MM.1S (cell line): ENCODE data around the gene CYSRT1.

Experiments used
- DNase-seq: peaks from one replicate; pipeline ENCODE4 v3.0.0-alpha.2; 2015
- H2AFZ ChIP-seq: fragments of 300-600 bp; sonication (generic); 2 replicates; pipeline ENCODE4 v1.6.0; 2016; ENCODE audit warnings: antibody characterized with exemption, low read length
- H3F3A ChIP-seq: fragments of 300-600 bp; sonication (generic); 2 replicates; pipeline ENCODE4 v1.6.1; 2016; ENCODE audit warnings: mild to moderate bottlenecking, antibody characterized with exemption, low read length, moderate library complexity, mixed read lengths; ENCODE audit not compliant: insufficient read depth
- H3K27ac ChIP-seq: fragments of 300-600 bp; sonication (generic); 2 replicates; pipeline ENCODE4 v1.5.1; 2016; ENCODE audit warnings: mild to moderate bottlenecking, low read length
- H3K27me3 ChIP-seq: fragments of 300-600 bp; sonication (generic); replicated peaks from 2 replicates; pipeline ENCODE4 v1.6.0; 2016; ENCODE audit warnings: low read length; ENCODE audit not compliant: insufficient read depth
- H3K36me3 ChIP-seq: fragments of 300-600 bp; sonication (generic); replicated peaks from 2 replicates; pipeline ENCODE4 v1.6.1; 2016; ENCODE audit warnings: mild to moderate bottlenecking, low read length, mixed read lengths; ENCODE audit not compliant: insufficient read depth
- H3K4me1 ChIP-seq: fragments of 300-600 bp; sonication (generic); 2 replicates; pipeline ENCODE4 v1.6.1; 2016; ENCODE audit warnings: low read length, mixed read lengths
- H3K4me2 ChIP-seq: fragments of 300-600 bp; sonication (generic); 2 replicates; pipeline ENCODE4 v1.6.0; 2016; ENCODE audit warnings: low read depth, low read length
- H3K4me3 ChIP-seq: fragments of 300-600 bp; sonication (generic); 2 replicates; pipeline ENCODE4 v1.5.1; 2016; ENCODE audit warnings: low read length, mixed read lengths
- H3K79me2 ChIP-seq: fragments of 300-600 bp; sonication (generic); 2 replicates; pipeline ENCODE4 v1.6.1; 2016; ENCODE audit warnings: mixed run types, low read length, mixed read lengths
- H3K9ac ChIP-seq: fragments of 300-600 bp; sonication (generic); 2 replicates; pipeline ENCODE4 v1.6.1; 2016; ENCODE audit warnings: low read length, mixed read lengths
- H3K9me2 ChIP-seq: fragments of 300-600 bp; sonication (generic); replicated peaks from 2 replicates; pipeline ENCODE4 v1.6.1; 2016; ENCODE audit warnings: mild to moderate bottlenecking, low read length, mixed read lengths; ENCODE audit not compliant: insufficient read depth
- H3K9me3 ChIP-seq: fragments of 300-600 bp; sonication (generic); replicated peaks from 2 replicates; pipeline ENCODE4 v1.6.1; 2016; ENCODE audit warnings: mild to moderate bottlenecking, low read length, mixed read lengths; ENCODE audit not compliant: insufficient read depth
- H4K20me1 ChIP-seq: fragments of 300-600 bp; sonication (generic); 2 replicates; pipeline ENCODE4 v1.6.1; 2016; ENCODE audit warnings: mild to moderate bottlenecking, low read length, moderate library complexity, mixed read lengths; ENCODE audit not compliant: insufficient read depth
- EZH2 ChIP-seq: fragments of 300-600 bp; sonication (generic); optimal IDR thresholded peaks from 2 replicates; pipeline ENCODE3; 2017; ENCODE audit warnings: low read depth, mild to moderate bottlenecking, antibody characterized with exemption, low read length, mixed read lengths
- EZH2phosphoT487 ChIP-seq: fragments of 300-600 bp; sonication (generic); IDR thresholded peaks from 2 replicates; pipeline ENCODE4 v1.6.1; 2018; ENCODE audit warnings: antibody characterized with exemption, low read length
- TF ChIP-seq, protein P1 (sequence below): fragments of 300-600 bp; sonication (generic); IDR thresholded peaks from 2 replicates; pipeline ENCODE4 v1.5.1; 2016; ENCODE audit warnings: antibody characterized with exemption, low read length, mixed read lengths

CYSRT1 gene

DNA sequence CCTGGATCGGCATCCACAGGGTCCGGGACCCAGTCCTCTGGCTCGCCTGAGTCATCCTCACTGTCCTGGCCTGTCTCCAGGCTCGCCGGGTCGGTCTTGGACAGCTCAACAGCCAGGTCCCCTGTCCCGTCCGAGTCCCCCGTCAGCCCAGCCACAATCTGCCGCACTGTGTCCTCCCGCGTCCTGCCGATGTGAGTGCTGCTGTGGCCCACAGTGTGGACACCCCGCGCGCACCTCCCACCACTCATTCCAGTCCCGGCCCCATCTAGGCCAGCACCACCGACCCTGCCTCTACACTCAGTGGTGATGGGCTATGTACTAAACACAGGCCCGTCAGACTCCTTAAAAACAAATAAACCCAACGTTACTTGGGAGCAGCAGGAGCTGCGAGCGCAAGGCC is 43.3 kb upstream of the CYSRT1 start:
- H3K27ac ChIP-seq = no peak overlapping the region
- TF ChIP-seq, protein P1, sequence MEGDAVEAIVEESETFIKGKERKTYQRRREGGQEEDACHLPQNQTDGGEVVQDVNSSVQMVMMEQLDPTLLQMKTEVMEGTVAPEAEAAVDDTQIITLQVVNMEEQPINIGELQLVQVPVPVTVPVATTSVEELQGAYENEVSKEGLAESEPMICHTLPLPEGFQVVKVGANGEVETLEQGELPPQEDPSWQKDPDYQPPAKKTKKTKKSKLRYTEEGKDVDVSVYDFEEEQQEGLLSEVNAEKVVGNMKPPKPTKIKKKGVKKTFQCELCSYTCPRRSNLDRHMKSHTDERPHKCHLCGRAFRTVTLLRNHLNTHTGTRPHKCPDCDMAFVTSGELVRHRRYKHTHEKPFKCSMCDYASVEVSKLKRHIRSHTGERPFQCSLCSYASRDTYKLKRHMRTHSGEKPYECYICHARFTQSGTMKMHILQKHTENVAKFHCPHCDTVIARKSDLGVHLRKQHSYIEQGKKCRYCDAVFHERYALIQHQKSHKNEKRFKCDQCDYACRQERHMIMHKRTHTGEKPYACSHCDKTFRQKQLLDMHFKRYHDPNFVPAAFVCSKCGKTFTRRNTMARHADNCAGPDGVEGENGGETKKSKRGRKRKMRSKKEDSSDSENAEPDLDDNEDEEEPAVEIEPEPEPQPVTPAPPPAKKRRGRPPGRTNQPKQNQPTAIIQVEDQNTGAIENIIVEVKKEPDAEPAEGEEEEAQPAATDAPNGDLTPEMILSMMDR = no peak
- TF ChIP-seq EZH2 = no peak
- TF ChIP-seq EZH2phosphoT487 = no peak
- H3K4me2 ChIP-seq = no peak overlapping the region
- no peak overlapping the region for H3K9ac ChIP-seq
- no peak for DNase-seq
- peaks cover 20% of the 10 kb centered on the region for H3K79me2 ChIP-seq
- H3K4me3 ChIP-seq = no peak overlapping the region
- no peak overlapping the region for H2AFZ ChIP-seq
- peaks cover 4% of the 10 kb centered on the region; the same call in 1 of the 2 replicates for H3F3A ChIP-seq
- no peaks in the 10 kb centered on the region for H3K9me2 ChIP-seq
- no peaks in the 10 kb centered on the region for H4K20me1 ChIP-seq
- H3K9me3 ChIP-seq = no peaks in the 10 kb centered on the region
- peaks cover under 1% of the 10 kb centered on the region; the same call in 1 of the 2 replicates for H3K4me1 ChIP-seq
- H3K27me3 ChIP-seq = no peaks in the 10 kb centered on the region
- no peaks in the 10 kb centered on the region for H3K36me3 ChIP-seq

DNA sequence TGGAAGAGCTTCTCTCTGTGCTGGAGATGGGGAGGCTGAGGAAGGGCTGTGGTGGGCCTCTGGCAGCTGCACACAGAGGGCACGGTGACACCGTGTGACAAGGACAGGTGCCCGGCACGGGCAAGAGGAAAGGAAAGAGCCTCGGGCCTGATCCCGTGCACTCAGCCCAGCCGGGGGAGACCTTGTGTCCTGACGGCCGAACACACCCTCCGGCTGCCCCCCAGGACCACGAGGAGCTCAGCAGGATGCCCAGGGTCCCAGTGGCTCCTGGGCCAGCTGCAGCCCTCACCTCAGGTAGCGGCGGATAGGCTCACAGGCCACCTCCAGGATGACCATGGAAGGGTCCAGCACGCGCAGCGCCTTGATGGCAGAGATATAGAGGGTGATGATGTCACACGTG is 42.1 kb upstream of the CYSRT1 start:
- H3K4me3 ChIP-seq = no peak overlapping the region
- H3K27ac ChIP-seq = no peak overlapping the region
- no peak overlapping the region for H2AFZ ChIP-seq
- H3K4me2 ChIP-seq = no peak overlapping the region
- no peaks in the 10 kb centered on the region for H3K9me2 ChIP-seq
- H3K36me3 ChIP-seq = no peaks in the 10 kb centered on the region
- DNase-seq = no peak
- no peaks in the 10 kb centered on the region for H3K9me3 ChIP-seq
- peaks cover 11% of the 10 kb centered on the region for H3K4me1 ChIP-seq
- no peaks in the 10 kb centered on the region for H3F3A ChIP-seq
- no peak overlapping the region for H3K9ac ChIP-seq
- no peaks in the 10 kb centered on the region for H4K20me1 ChIP-seq
- no peaks in the 10 kb centered on the region for H3K27me3 ChIP-seq
- peaks cover 32% of the 10 kb centered on the region for H3K79me2 ChIP-seq
- TF ChIP-seq EZH2phosphoT487 (no peak), EZH2 (no peak)
- TF ChIP-seq, protein P1 = no peak

DNA sequence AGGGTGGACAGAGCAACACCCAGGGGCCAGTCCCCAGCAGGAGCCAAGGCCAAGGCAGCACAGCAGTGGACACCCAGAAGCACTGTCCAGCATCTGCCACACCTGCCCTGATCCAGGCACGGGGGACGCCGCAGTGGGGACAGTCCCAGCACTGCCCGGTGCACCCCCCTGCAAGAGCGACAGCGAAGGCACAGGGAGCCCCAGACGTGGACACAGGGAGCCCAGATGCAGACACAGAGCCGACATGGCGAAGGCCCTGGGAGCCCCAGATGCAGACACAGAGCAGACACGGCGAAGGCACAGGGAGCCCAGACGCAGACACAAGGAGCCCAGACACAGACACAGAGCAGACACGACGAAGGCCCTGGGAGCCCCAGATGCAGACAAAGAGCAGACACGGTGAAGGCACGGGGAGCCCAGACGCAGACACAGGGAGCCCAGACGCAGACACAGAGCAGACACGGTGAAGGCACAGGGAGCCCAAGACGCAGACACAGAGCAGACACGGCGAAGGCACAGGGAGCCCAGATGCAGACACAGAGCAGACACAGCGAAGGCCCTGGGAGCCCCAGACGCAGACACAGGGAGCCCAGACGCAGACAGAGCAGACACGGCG is 40.9 kb upstream of the CYSRT1 start:
- H3K9me3 ChIP-seq = no peaks in the 10 kb centered on the region
- H3K4me1 ChIP-seq = peaks cover 11% of the 10 kb centered on the region
- H3K4me3 ChIP-seq = no peak overlapping the region
- H3K36me3 ChIP-seq = no peaks in the 10 kb centered on the region
- no peak overlapping the region for H2AFZ ChIP-seq
- H3F3A ChIP-seq = peaks cover 5% of the 10 kb centered on the region
- TF ChIP-seq, protein P1 = no peak
- TF ChIP-seq EZH2 (no peak), EZH2phosphoT487 (no peak)
- DNase-seq = no peak
- H3K27me3 ChIP-seq = no peaks in the 10 kb centered on the region
- no peak overlapping the region for H3K4me2 ChIP-seq
- no peaks in the 10 kb centered on the region for H4K20me1 ChIP-seq
- no peak overlapping the region for H3K27ac ChIP-seq
- H3K79me2 ChIP-seq = peaks cover 38% of the 10 kb centered on the region
- no peaks in the 10 kb centered on the region for H3K9me2 ChIP-seq
- H3K9ac ChIP-seq = no peak overlapping the region
